Skeletal muscle tissue (tissue), 4 donors: ENCODE data around the gene PHLPP1. TPM values are rescaled to one million over a fixed set of nuclear protein-coding genes. Genes with fewer than 3 reads are reported as not detected.

ENCODE experiments used
- H3K27ac ChIP-seq: one replicate; pipeline ENCODE4 v1.7.0; 2013; ENCODE audit warnings: mild to moderate bottlenecking, low read depth, low read length, inconsistent platforms
- H3K27me3 ChIP-seq, 3 donors: one replicate each; pipeline ENCODE4 v1.7.0; 2013; ENCODE audit warnings: low read length in 3 of 3; ENCODE audit not compliant: control insufficient read depth in 3 of 3, insufficient read depth in 3 of 3
- H3K36me3 ChIP-seq, 3 donors: one replicate each; pipeline ENCODE4 v1.7.0; 2013; ENCODE audit warnings: low read length in 3 of 3; ENCODE audit not compliant: control insufficient read depth in 3 of 3, insufficient read depth in 3 of 3
- H3K4me1 ChIP-seq, 3 donors: one replicate each; pipeline ENCODE4 v1.7.0; 2013; ENCODE audit warnings: low read length in 3 of 3, mild to moderate bottlenecking in 3 of 3; ENCODE audit not compliant: control insufficient read depth in 3 of 3, insufficient read depth in 3 of 3
- H3K4me3 ChIP-seq, 3 donors: one replicate each; pipeline ENCODE4 v1.7.0; 2013; ENCODE audit warnings: low read length in 3 of 3
- H3K9ac ChIP-seq, 3 donors: one replicate each; pipeline ENCODE4 v1.7.0; 2013; ENCODE audit warnings: low read length in 3 of 3, mild to moderate bottlenecking in 3 of 3, moderate library complexity in 2 of 3, low read depth in 1 of 3
- H3K9me3 ChIP-seq, 3 donors: one replicate each; pipeline ENCODE4 v1.7.0; 2013; ENCODE audit warnings: low read length in 3 of 3; ENCODE audit not compliant: control insufficient read depth in 3 of 3
- total RNA-seq: library from RNA; depleted of rRNA; stranded (reverse); fragments of >200 nt; gene quantifications from one replicate; pipeline ENCODE4 v1.2.3, GENCODE V29; 2014
- donor health status: Osteomylitis.

The PHLPP1 gene
- total RNA-seq, 1 donor from 2014 or later, result 11.5 TPM

- no peaks in the 10 kb centered on the region for H3K27me3 ChIP-seq
- H3K36me3 ChIP-seq, result no peaks in the 10 kb centered on the region
- H3K27ac ChIP-seq, result no peak overlapping the region
- peaks cover 0 to 7% (median 0%) of the 10 kb centered on the region in 3 donors for H3K4me1 ChIP-seq
- no peak overlapping the region for H3K4me3 ChIP-seq
- no peak overlapping the region for H3K9ac ChIP-seq
- peaks cover 0 to 5% (median 0%) of the 10 kb centered on the region in 3 donors for H3K9me3 ChIP-seq
Observed at GRCh38 chr18:62728254-62728653, 12.9 kb downstream of the PHLPP1 start.

DNA sequence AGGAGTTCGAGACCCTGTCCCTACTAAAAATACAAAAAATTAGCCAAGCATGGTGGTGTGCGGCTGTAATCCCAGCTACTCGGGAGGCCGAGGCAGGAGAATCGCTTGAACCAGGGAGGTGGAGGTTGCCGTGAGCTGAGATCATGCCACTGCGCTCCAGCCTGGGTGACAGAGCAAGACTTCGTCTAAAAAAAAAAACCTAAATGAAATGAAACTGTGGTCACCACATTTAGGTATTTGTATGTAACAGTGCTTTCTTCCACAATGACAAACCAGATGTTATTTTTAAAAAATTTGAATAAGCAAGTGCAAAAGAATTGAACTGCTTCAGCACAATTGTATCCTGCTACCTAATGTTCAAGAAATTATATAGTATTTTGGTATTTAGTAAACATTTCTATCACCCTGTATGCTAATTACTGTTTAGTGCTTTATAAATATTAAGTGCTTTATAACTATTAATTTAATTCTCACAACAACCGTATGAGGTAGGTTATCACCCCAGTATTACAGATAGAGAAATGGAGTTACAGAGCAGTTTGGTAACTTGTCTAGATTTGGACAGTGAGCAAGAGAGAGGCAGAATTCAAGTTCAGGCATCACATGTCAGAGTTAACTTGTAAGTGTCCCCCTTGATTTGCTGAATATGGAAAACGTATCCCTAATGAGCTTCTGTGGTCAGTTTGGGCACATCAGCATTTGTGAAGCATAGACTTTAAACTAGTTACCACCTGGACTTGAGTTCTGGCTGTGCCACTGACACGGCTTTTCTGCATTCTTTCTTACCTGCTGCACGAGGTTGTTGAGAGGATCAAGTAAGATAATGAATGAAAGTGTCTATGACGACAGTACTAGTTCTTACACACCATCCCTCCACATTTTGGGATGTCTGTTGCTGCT lies 14.4 kb downstream of the PHLPP1 start:
- no peaks in the 10 kb centered on the region for H3K4me1 ChIP-seq

GRCh38 chr18:62730941-62731340 lies 15.6 kb downstream of the PHLPP1 start:
- Histone ChIP-seq H3K9ac (no peak overlapping the region), H3K4me1 (no peaks in the 10 kb centered on the region), H3K4me3 (no peak overlapping the region), H3K27ac (no peak overlapping the region), H3K9me3 (peaks cover 0 to 5% (median 0%) of the 10 kb centered on the region in 3 donors), H3K27me3 (no peaks in the 10 kb centered on the region), H3K36me3 (no peaks in the 10 kb centered on the region)

More for the DNA sequence above, 14.4 kb downstream of the PHLPP1 start:
- H3K9ac ChIP-seq, result no peak overlapping the region
- no peak overlapping the region for H3K4me3 ChIP-seq
- no peaks in the 10 kb centered on the region for H3K27me3 ChIP-seq
- no peaks in the 10 kb centered on the region for H3K36me3 ChIP-seq
- H3K9me3 ChIP-seq, result peaks cover 0 to 5% (median 0%) of the 10 kb centered on the region in 3 donors
- H3K27ac ChIP-seq, result no peak overlapping the region

DNA sequence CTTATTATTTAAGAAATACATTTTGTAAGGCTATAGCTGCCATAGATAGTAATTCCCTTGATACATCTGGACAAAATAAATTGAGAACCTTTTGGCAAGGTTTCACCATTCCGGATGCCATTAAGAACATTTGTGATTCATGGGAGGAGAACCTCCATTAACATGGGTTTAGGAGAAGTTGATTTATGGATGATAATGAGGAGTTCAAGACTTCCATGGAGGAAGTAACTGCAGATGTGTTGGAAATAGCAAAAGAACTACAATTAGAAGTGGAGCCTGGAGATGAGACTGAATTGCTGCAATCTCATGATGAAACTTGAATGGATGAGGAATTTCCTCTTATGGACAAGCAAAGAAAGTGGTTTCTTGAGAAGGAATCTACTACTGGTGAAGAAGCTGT lies 17.3 kb downstream of the PHLPP1 start:
- Histone ChIP-seq H3K27ac (no peak overlapping the region), H3K9me3 (peaks cover 0 to 5% (median 0%) of the 10 kb centered on the region in 3 donors), H3K27me3 (no peaks in the 10 kb centered on the region), H3K9ac (no peak overlapping the region), H3K4me3 (no peak overlapping the region), H3K36me3 (no peaks in the 10 kb centered on the region), H3K4me1 (no peaks in the 10 kb centered on the region)

DNA sequence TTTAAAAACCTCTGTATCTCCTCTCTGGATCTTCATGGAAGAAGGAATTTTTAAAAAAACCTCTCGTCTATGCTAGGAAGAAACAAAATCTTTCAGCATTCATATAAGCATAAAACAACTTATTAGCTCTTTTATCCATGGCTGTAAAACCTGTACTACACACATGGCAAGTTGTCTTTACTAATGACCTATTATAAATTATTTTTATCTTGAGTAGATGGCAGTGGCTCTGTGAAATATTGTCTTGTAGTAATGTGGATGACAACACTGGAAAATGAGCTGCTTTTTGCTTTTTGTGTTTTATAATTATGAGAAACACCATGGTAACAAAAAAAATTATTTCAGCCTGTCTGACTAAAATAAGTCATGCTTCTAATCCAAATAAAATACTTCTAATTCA lies 18.9 kb downstream of the PHLPP1 start:
- Histone ChIP-seq H3K9ac (no peak overlapping the region), H3K36me3 (no peaks in the 10 kb centered on the region), H3K9me3 (peaks cover 0 to 5% (median 0%) of the 10 kb centered on the region in 3 donors), H3K27me3 (no peaks in the 10 kb centered on the region), H3K4me1 (no peaks in the 10 kb centered on the region), H3K4me3 (no peak overlapping the region), H3K27ac (no peak overlapping the region)

DNA sequence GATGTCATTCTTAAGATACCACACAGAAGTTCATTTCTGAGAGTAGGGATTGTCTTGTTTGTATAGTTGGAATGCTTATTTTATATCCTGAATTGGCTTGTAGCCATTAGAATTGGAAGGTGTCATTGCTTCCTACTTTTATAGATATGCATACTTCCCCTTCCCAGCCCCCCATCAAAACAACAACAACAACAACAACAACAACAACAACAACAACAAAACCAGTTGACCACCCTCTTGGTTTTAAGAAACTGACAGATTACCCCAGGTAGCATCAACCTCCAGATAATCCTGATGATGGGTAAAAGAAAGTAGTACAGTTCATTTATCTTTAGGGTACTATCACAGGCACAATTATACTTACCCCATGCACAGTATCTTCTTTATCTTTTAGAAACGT lies 20.0 kb downstream of the PHLPP1 start:
- Histone ChIP-seq H3K9ac (no peak overlapping the region), H3K4me1 (no peaks in the 10 kb centered on the region), H3K27ac (no peak overlapping the region), H3K36me3 (no peaks in the 10 kb centered on the region), H3K4me3 (no peak overlapping the region), H3K9me3 (peaks cover 0 to 5% (median 0%) of the 10 kb centered on the region in 3 donors), H3K27me3 (no peaks in the 10 kb centered on the region)

- peaks cover 0 to 3% (median 0%) of the 10 kb centered on the region in 3 donors for H3K4me1 ChIP-seq
- peaks cover 0 to 5% (median 0%) of the 10 kb centered on the region in 3 donors for H3K9me3 ChIP-seq
- no peaks in the 10 kb centered on the region for H3K27me3 ChIP-seq
- no peak overlapping the region for H3K27ac ChIP-seq
- no peak overlapping the region for H3K4me3 ChIP-seq
- H3K9ac ChIP-seq, result no peak overlapping the region
- no peaks in the 10 kb centered on the region for H3K36me3 ChIP-seq
Observed at GRCh38 chr18:62736077-62736855, 20.9 kb downstream of the PHLPP1 start.

DNA sequence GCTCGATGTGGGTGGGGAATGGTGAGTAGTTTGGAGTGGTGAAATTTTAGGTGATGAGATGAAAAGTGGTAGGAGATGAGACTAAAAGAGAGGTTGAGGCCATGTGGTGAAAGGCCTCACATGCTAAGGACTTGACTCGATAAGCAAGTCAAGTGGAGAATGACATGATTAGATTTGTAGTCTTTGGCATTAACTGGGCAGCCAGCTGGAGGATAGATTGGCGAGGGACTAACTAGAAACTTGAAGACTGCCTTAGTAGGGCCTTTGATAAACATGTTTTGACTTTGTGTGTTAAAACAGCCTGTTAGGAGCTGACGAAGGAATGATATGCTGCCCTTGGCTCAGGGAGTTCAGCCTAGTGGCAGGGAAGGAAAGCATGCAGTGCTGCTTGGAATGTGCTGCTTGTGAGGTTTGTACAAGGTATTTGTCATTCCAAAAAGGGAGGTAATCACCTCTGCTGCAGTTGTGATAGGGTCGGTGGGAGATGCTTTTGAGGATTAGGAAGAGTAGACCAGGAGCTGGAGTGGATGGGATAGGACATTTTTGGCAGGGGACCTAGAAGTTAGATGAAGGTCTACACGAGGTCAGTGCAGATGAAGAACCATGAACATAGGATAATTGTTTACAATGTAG lies 22.0 kb downstream of the PHLPP1 start:
- peaks cover 0 to 7% (median 0%) of the 10 kb centered on the region in 3 donors for H3K4me1 ChIP-seq
- H3K36me3 ChIP-seq, result no peaks in the 10 kb centered on the region
- H3K27ac ChIP-seq, result no peak overlapping the region
- no peaks in the 10 kb centered on the region for H3K9me3 ChIP-seq
- no peak overlapping the region for H3K9ac ChIP-seq
- H3K27me3 ChIP-seq, result no peaks in the 10 kb centered on the region
- no peak overlapping the region for H3K4me3 ChIP-seq

GRCh38 chr18:62738639-62739038 lies 23.3 kb downstream of the PHLPP1 start:
- H3K9me3 ChIP-seq, result no peaks in the 10 kb centered on the region
- H3K27me3 ChIP-seq, result no peaks in the 10 kb centered on the region

More at GRCh38 chr18:62738639-62739038, 23.3 kb downstream of the PHLPP1 start:
- Histone ChIP-seq H3K9ac (no peak overlapping the region), H3K36me3 (no peaks in the 10 kb centered on the region), H3K4me3 (no peak overlapping the region), H3K4me1 (peaks cover 0 to 7% (median 0%) of the 10 kb centered on the region in 3 donors), H3K27ac (no peak overlapping the region)
